ENCODE data around the gene RUNDC3A.
"Not testable (repeated sequence)": the region's sequence is repeated elsewhere in the genome, so short reads cannot be mapped to it uniquely, and the experiment has no call there.

RUNDC3A gene

GRCh38 chr17:44318077-44318892 lies 9.9 kb downstream of the RUNDC3A start:
- DNase-seq (ENCODE audit: low read depth): no peak

GRCh38 chr17:44320066-44320465 lies 11.7 kb downstream of the RUNDC3A start:
- no peak for DNase-seq (ENCODE audit: low read depth)

GRCh38 chr17:44321246-44322120 lies 13.1 kb downstream of the RUNDC3A start:
- no peak for DNase-seq (ENCODE audit: low read depth)

- no peak for DNase-seq (ENCODE audit: low read depth)
Observed at GRCh38 chr17:44322236-44322895, 14.0 kb downstream of the RUNDC3A start.

- no peak for DNase-seq (ENCODE audit: low read depth)
Observed at GRCh38 chr17:44323359-44324091, 15.1 kb downstream of the RUNDC3A start.

GRCh38 chr17:44324092-44324570 lies 15.7 kb downstream of the RUNDC3A start:
- DNase-seq (ENCODE audit: low read depth): no peak

GRCh38 chr17:44324571-44325275 lies 16.3 kb downstream of the RUNDC3A start, which contains the start of gene SLC25A39:
Gene SLC25A39, minus strand, starts transcription at chr17:44324823. Its CDS starts 1,261 bp downstream, at chr17:44323562.
- peak; percentile 83 for DNase-seq (ENCODE audit: low read depth)

- DNase-seq (ENCODE audit: low read depth): peak; percentile 94
Observed at GRCh38 chr17:44326861-44327444, 18.6 kb downstream of the RUNDC3A start.

- no peak for DNase-seq (ENCODE audit: low read depth)
Observed at GRCh38 chr17:44327715-44328449, 19.5 kb downstream of the RUNDC3A start.

- not testable (repeated sequence) for DNase-seq (ENCODE audit: low read depth)
Observed at GRCh38 chr17:44329516-44329915, 21.1 kb downstream of the RUNDC3A start.

- not testable (repeated sequence) for DNase-seq (ENCODE audit: low read depth)
Observed at GRCh38 chr17:44330263-44330662, 21.9 kb downstream of the RUNDC3A start.

- DNase-seq (ENCODE audit: low read depth): peak; percentile 49
Observed at GRCh38 chr17:44331249-44331760, 22.9 kb downstream of the RUNDC3A start.

- no peak for DNase-seq (ENCODE audit: low read depth)
Observed at GRCh38 chr17:44333371-44333770, 25.0 kb downstream of the RUNDC3A start.

GRCh38 chr17:44334315-44334714 lies 25.9 kb downstream of the RUNDC3A start:
- DNase-seq (ENCODE audit: low read depth): no peak

- DNase-seq (ENCODE audit: low read depth): no peak
Observed at GRCh38 chr17:44334727-44335126, 26.3 kb downstream of the RUNDC3A start.

- DNase-seq (ENCODE audit: low read depth): no peak
Observed at GRCh38 chr17:44335564-44335963, 27.2 kb downstream of the RUNDC3A start.

GRCh38 chr17:44335968-44336367 lies 27.6 kb downstream of the RUNDC3A start:
- DNase-seq (ENCODE audit: low read depth): no peak

- DNase-seq (ENCODE audit: low read depth): no peak
Observed at GRCh38 chr17:44338702-44339101, 30.3 kb downstream of the RUNDC3A start.

- not testable (repeated sequence) for DNase-seq (ENCODE audit: low read depth)
Observed at GRCh38 chr17:44340553-44340952, 32.2 kb downstream of the RUNDC3A start.
